HEK293T (cell line): ENCODE measurements around the gene CD151.

Experiments used
- CTCF ChIA-PET: fragments of 350-600 bp; formaldehyde crosslinking; extraction: SDS; loops from one replicate; lab custom pipeline; 2021; ENCODE audit warnings: antibody characterized with exemption, inconsistent platforms; lab: Yijun Ruan, JAX
- POLR2A ChIA-PET: fragments of 350-600 bp; formaldehyde crosslinking; extraction: SDS; loops from one replicate; lab custom pipeline; 2020; ENCODE audit warnings: antibody characterized with exemption, inconsistent platforms; lab: Yijun Ruan, JAX
- DNase-seq: peaks from one replicate; pipeline ENCODE4 v3.0.0; 2012; ENCODE audit warnings: mixed read lengths; ENCODE audit errors: extremely low spot score
- ARNT ChIP-seq: fragments of 450-650 bp; IDR thresholded peaks from 2 replicates; pipeline ENCODE4 v1.6.1; 2017; ENCODE audit warnings: mild to moderate bottlenecking
- BHLHE40 ChIP-seq: fragments of 450-650 bp; IDR thresholded peaks from 2 replicates; pipeline ENCODE4 v1.6.1; 2016; ENCODE audit warnings: mild to moderate bottlenecking, moderate library complexity, borderline replicate concordance
- CTBP1 ChIP-seq: fragments of 450-650 bp; IDR thresholded peaks from 2 replicates; pipeline ENCODE4 v1.6.1; 2016; ENCODE audit warnings: borderline replicate concordance
- ELF4 ChIP-seq: fragments of 450-650 bp; IDR thresholded peaks from 2 replicates; pipeline ENCODE4 v1.6.1; 2017; ENCODE audit warnings: antibody characterized with exemption
- FOXA1 ChIP-seq: fragments of 450-650 bp; IDR thresholded peaks from 2 replicates; pipeline ENCODE4 v1.6.1; 2016; ENCODE audit warnings: mild to moderate bottlenecking
- FOXK2 ChIP-seq: fragments of 450-650 bp; IDR thresholded peaks from 2 replicates; pipeline ENCODE4 v1.6.1; 2016; ENCODE audit warnings: mild to moderate bottlenecking
- FOXM1 ChIP-seq: fragments of 450-650 bp; IDR thresholded peaks from 2 replicates; pipeline ENCODE4 v1.6.1; 2017; ENCODE audit warnings: mild to moderate bottlenecking, borderline replicate concordance
- HDGF ChIP-seq: fragments of 450-650 bp; IDR thresholded peaks from 2 replicates; pipeline ENCODE4 v1.6.1; 2017; ENCODE audit warnings: antibody characterized with exemption, borderline replicate concordance
- L3MBTL2 ChIP-seq: fragments of 450-650 bp; conservative IDR thresholded peaks from 2 replicates; pipeline ENCODE4 v1.6.1; 2016; ENCODE audit warnings: mild to moderate bottlenecking
- LEF1 ChIP-seq: fragments of 450-650 bp; IDR thresholded peaks from 2 replicates; pipeline ENCODE4 v1.6.1; 2017; ENCODE audit warnings: mild to moderate bottlenecking, borderline replicate concordance
- NFRKB ChIP-seq: fragments of 450-650 bp; IDR thresholded peaks from 2 replicates; pipeline ENCODE4 v1.6.1; 2016; ENCODE audit warnings: mild to moderate bottlenecking, moderate library complexity
- SP1 ChIP-seq: fragments of 450-650 bp; IDR thresholded peaks from 2 replicates; pipeline ENCODE4 v1.6.1; 2017
- SUZ12 ChIP-seq: fragments of 450-650 bp; IDR thresholded peaks from 2 replicates; pipeline ENCODE4 v1.6.1; 2016; ENCODE audit warnings: mild to moderate bottlenecking
- TARDBP ChIP-seq: fragments of 450-650 bp; IDR thresholded peaks from 2 replicates; pipeline ENCODE4 v1.6.1; 2016
- ZNF384 ChIP-seq: fragments of 450-650 bp; IDR thresholded peaks from 2 replicates; pipeline ENCODE4 v1.6.1; 2016
- TF ChIP-seq, protein P1 (sequence below): fragments of 450-650 bp; IDR thresholded peaks from 2 replicates; pipeline ENCODE4 v1.6.1; 2016

CD151 gene

DNA sequence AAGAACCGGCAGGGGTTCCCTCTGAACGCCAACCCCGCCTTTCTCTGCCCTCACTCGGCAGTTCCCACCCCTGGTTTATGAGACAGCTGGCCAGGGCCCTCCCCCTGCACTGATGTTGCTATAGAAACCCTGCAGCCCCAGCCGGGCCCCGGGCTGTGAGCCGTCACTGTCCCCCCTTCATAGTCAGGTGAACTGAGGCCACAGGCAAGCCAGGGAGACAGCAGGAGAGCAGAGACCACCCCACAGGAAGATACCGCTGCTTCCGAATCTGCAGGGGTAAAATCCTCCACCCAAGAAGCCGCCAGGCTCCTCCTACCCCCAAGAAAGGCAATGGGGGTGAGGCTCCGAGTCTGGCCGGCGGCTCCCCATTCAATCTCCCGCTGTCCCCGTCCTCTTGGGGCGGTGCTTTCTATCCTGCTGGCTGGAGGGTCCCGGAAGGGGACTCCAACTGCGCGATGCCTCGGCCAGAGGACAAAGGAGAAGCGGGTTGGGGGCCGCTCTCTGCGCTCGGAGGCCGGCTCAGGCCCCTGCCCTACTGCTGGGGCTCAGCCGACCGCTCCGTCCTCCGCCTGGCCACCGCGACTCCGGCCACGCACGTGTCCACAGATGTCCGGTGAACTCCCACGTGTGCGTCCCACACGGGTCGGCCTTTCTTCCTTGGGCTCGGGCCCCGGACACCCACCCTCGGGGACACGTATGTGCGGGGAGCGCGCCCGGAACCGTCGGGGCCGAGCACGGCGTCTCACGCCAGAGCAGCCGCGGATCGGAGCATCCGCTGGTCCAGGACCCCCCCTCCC, 35.3 kb upstream of the CD151 start:
- TF ChIP-seq LEF1 (no peak), TARDBP (no peak), FOXM1 (no peak), ARNT (no peak), FOXA1 (no peak), SP1 (no peak), ZNF384 (no peak), SUZ12 (no peak), ELF4 (no peak), BHLHE40 (no peak), FOXK2 (no peak), HDGF (no peak), NFRKB (no peak)
- TF ChIP-seq, protein P1, sequence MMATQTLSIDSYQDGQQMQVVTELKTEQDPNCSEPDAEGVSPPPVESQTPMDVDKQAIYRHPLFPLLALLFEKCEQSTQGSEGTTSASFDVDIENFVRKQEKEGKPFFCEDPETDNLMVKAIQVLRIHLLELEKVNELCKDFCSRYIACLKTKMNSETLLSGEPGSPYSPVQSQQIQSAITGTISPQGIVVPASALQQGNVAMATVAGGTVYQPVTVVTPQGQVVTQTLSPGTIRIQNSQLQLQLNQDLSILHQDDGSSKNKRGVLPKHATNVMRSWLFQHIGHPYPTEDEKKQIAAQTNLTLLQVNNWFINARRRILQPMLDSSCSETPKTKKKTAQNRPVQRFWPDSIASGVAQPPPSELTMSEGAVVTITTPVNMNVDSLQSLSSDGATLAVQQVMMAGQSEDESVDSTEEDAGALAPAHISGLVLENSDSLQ: no peak
- ChIA-PET POLR2A (interaction anchor here (1.7 to 2.4 kb wide), 5 partner anchors 11 to 22 kb away, joined by 5 to 20 read pairs (median 12); partner anchors contain the start of genes GATD1, PNPLA2 and RPLP2), CTCF (no interaction called here)
- DNase-seq: peak; percentile 71

DNA sequence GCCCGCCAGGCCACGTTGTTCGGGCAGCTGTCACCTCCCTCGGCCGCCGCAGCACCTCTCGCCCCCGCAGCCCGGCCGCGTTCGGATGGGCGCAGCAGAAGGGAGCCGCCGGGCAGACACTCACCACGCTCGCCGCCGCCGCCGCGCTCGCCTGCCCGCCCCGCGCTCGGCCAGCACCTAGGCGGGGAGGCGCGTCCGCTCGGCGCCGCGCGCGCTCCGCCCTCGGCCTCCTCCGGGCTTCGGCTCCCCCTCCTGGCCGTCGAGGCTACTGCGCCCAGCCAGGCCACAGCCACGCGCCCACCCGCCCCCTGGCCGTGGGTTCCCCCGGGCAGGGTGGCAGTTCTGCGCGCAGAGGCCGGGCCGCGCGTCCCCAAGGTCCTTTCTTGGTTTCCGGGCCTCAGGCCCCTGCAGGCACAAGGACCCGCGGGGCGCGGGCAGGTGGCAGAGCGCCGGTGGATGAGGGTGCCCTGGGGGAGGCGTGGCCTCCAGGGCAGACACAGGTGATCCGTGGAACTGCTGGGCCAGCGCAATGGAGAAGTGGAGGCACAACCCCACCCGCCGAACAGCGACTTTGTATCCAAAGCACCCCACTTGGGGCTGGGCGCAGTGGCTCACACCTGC, 34.5 kb upstream of the CD151 start, which contains the start of gene SLC25A22:
Gene SLC25A22, minus strand, starts transcription at position 189 of the 621 bp plus-strand sequence. CDS start 3,275 bp downstream, outside the sequence.
- ChIA-PET CTCF (no interaction called here), POLR2A (interaction anchor here (2.3 kb wide), 1 partner anchor 21 kb away, joined by 15 read pairs; the partner anchor contains the start of gene PNPLA2)
- DNase-seq: peak; percentile 91
- TF ChIP-seq, protein P1: no peak
- TF ChIP-seq CTBP1 (no peak), HDGF (no peak), LEF1 (no peak), SP1 (no peak), ELF4 (no peak), ARNT (0 out of 2 replicates have a peak, but pooled peaks have one; percentile 13), ZNF384 (no peak)

DNA sequence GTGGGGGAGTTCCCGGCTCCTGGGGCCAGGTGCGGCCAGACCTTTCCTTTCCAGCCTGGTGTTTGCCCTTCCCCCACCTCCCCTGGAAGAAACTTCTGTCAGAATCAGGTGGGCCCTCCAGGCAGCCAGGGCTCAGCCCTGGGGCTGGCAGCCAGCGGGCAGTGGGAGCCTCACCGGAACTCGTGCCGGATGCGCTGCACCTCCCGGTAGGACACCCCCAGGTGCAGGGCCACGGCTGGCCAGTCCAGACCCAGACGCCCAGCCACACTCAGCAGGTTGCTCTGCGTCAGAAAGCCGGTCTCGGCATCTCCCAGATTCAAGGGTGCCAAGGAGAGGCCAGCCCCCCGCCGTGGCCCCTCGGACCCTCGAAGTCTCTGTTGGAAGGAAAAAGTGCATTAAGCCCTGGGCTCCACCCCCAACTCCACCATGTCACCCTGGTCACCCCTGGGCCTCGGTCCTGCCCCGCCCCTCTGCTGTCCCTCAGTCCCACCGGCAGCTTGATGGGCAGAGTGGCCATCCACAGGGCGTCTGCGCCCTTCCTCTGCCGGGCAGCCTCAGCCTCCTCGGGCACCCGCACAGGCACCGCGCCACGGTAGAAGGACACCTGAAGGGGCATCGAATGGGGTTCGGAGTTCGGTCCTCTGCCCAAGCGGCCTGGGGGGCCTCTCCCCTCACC, 33.0 kb upstream of the CD151 start:
- TF ChIP-seq, protein P1: no peak
- no peak for TF ChIP-seq TARDBP
- TF ChIP-seq SP1: no peak
- TF ChIP-seq L3MBTL2: no peak
- TF ChIP-seq BHLHE40: no peak
- no peak for TF ChIP-seq ZNF384
- TF ChIP-seq FOXK2: no peak
- no peak for TF ChIP-seq FOXA1
- TF ChIP-seq FOXM1: no peak
- TF ChIP-seq CTBP1: no peak
- no peak for TF ChIP-seq SUZ12
- no peak for TF ChIP-seq HDGF
- TF ChIP-seq NFRKB: no peak
- no peak for DNase-seq
- CTCF ChIA-PET: no interaction called here
- POLR2A ChIA-PET: no interaction called here

DNA sequence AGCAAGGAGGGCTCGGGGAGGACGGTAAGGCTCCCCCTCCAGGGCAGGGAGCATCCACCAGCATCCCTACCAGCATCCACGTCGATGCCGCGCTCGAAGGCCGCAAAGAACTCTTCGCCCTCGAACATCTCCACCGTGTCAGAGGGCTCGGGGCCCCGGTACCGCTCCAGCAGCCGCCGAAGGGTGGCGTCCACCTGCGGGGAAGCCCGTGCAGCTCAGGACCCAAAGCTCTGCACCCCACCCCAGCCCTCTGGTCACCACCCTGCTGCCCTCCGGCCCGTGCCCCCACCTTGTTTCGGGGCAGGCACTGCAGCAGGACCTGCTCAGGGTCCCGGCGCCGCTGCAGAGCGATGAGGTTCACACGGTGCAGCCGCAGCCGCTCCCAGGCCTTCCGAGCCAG, 32.3 kb upstream of the CD151 start:
- CTCF ChIA-PET: no interaction called here
- no peak for TF ChIP-seq FOXM1
- no peak for TF ChIP-seq FOXK2
- TF ChIP-seq NFRKB: no peak
- no peak for TF ChIP-seq FOXA1
- TF ChIP-seq TARDBP: no peak
- no peak for TF ChIP-seq BHLHE40
- no peak for TF ChIP-seq ELF4
- no peak for TF ChIP-seq SP1
- no peak for TF ChIP-seq L3MBTL2
- TF ChIP-seq, protein P1: no peak
- no peak for TF ChIP-seq HDGF
- TF ChIP-seq ARNT: no peak
- no peak for TF ChIP-seq ZNF384
- no peak for TF ChIP-seq SUZ12
- no peak for TF ChIP-seq LEF1
- TF ChIP-seq CTBP1: no peak
- no peak for DNase-seq

More for the DNA sequence above, 32.3 kb upstream of the CD151 start:
- POLR2A ChIA-PET: no interaction called here
